Measurements from ENCODE around the gene BSDC1. TPM values are rescaled to one million over a fixed set of nuclear protein-coding genes. Genes with fewer than 3 reads are reported as not detected.
"Not testable (repeated sequence)": the region's sequence is repeated elsewhere in the genome, so short reads cannot be mapped to it uniquely, and the experiment has no call there.

The BSDC1 gene
- total RNA-seq, 1 donor from 2014 or later = 79.0 TPM

- Mint-ChIP-seq H3K36me3 (ENCODE audit: low read depth, unreplicated experiment) (peaks cover 25% of the 10 kb centered on the region), H3K27me3 (ENCODE audit: unreplicated experiment) (peaks cover 21% of the 10 kb centered on the region), H3K4me3 (ENCODE audit: unreplicated experiment) (no peak overlapping the region), H3K4me1 (ENCODE audit: unreplicated experiment) (peaks cover 43% of the 10 kb centered on the region), H3K9me3 (ENCODE audit: unreplicated experiment) (no peaks in the 10 kb centered on the region), H3K27ac (ENCODE audit: unreplicated experiment) (peak overlapping the region; percentile 31)
- no peak for TF ChIP-seq CTCF (IDR thresholded peaks at IDR 0.05; ENCODE audit: unreplicated experiment)
- no peak for DNase-seq (ENCODE audit: low spot score)
Measured at GRCh38 chr1:32358435-32358834, 35.8 kb downstream of the BSDC1 start.

GRCh38 chr1:32357614-32358013 is 36.6 kb downstream of the BSDC1 start:
- H3K4me3 Mint-ChIP-seq (ENCODE audit: unreplicated experiment) = no peak overlapping the region
- H3K9me3 Mint-ChIP-seq (ENCODE audit: unreplicated experiment) = no peaks in the 10 kb centered on the region

GRCh38 chr1:32356478-32356877 is 37.8 kb downstream of the BSDC1 start:
- Mint-ChIP-seq H3K4me3 (ENCODE audit: unreplicated experiment) (no peak overlapping the region), H3K4me1 (ENCODE audit: unreplicated experiment) (peaks cover 44% of the 10 kb centered on the region), H3K27me3 (ENCODE audit: unreplicated experiment) (peaks cover 21% of the 10 kb centered on the region), H3K27ac (ENCODE audit: unreplicated experiment) (no peak overlapping the region), H3K9me3 (ENCODE audit: unreplicated experiment) (no peaks in the 10 kb centered on the region), H3K36me3 (ENCODE audit: low read depth, unreplicated experiment) (peaks cover 13% of the 10 kb centered on the region)
- no peak for TF ChIP-seq CTCF (IDR thresholded peaks at IDR 0.05; ENCODE audit: unreplicated experiment)
- no peak for DNase-seq (ENCODE audit: low spot score)

More at GRCh38 chr1:32357614-32358013, 36.6 kb downstream of the BSDC1 start:
- peaks cover 43% of the 10 kb centered on the region for H3K4me1 Mint-ChIP-seq (ENCODE audit: unreplicated experiment)
- no peak overlapping the region for H3K27ac Mint-ChIP-seq (ENCODE audit: unreplicated experiment)
- H3K27me3 Mint-ChIP-seq (ENCODE audit: unreplicated experiment) = peaks cover 21% of the 10 kb centered on the region
- TF ChIP-seq CTCF (IDR thresholded peaks at IDR 0.05; ENCODE audit: unreplicated experiment) = no peak
- peaks cover 17% of the 10 kb centered on the region for H3K36me3 Mint-ChIP-seq (ENCODE audit: low read depth, unreplicated experiment)
- DNase-seq (ENCODE audit: low spot score) = no peak

- Mint-ChIP-seq H3K27me3 (ENCODE audit: unreplicated experiment) (peaks cover 18% of the 10 kb centered on the region), H3K36me3 (ENCODE audit: low read depth, unreplicated experiment) (peaks cover 11% of the 10 kb centered on the region), H3K27ac (ENCODE audit: unreplicated experiment) (peak overlapping the region; percentile 13), H3K4me1 (ENCODE audit: unreplicated experiment) (peaks cover 42% of the 10 kb centered on the region)
- not testable (repeated sequence) for H3K4me3 Mint-ChIP-seq (ENCODE audit: unreplicated experiment); DNase-seq (ENCODE audit: low spot score); H3K9me3 Mint-ChIP-seq (ENCODE audit: unreplicated experiment)
Measured at GRCh38 chr1:32355778-32356177, 38.5 kb downstream of the BSDC1 start.

- Mint-ChIP-seq H3K27me3 (ENCODE audit: unreplicated experiment) (peaks cover 13% of the 10 kb centered on the region), H3K4me3 (ENCODE audit: unreplicated experiment) (peak overlapping the region; percentile 74), H3K27ac (ENCODE audit: unreplicated experiment) (peak overlapping the region; percentile 70), H3K4me1 (ENCODE audit: unreplicated experiment) (peaks cover 43% of the 10 kb centered on the region), H3K9me3 (ENCODE audit: unreplicated experiment) (no peaks in the 10 kb centered on the region), H3K36me3 (ENCODE audit: low read depth, unreplicated experiment) (peaks cover 5% of the 10 kb centered on the region)
- TF ChIP-seq CTCF (IDR thresholded peaks at IDR 0.05; ENCODE audit: unreplicated experiment) = no peak
- peak; percentile 21 for DNase-seq (ENCODE audit: low spot score)
Measured at GRCh38 chr1:32353886-32354570, 40.2 kb downstream of the BSDC1 start.
